ENCODE data around the gene CARD14.

CARD14 gene

DNA sequence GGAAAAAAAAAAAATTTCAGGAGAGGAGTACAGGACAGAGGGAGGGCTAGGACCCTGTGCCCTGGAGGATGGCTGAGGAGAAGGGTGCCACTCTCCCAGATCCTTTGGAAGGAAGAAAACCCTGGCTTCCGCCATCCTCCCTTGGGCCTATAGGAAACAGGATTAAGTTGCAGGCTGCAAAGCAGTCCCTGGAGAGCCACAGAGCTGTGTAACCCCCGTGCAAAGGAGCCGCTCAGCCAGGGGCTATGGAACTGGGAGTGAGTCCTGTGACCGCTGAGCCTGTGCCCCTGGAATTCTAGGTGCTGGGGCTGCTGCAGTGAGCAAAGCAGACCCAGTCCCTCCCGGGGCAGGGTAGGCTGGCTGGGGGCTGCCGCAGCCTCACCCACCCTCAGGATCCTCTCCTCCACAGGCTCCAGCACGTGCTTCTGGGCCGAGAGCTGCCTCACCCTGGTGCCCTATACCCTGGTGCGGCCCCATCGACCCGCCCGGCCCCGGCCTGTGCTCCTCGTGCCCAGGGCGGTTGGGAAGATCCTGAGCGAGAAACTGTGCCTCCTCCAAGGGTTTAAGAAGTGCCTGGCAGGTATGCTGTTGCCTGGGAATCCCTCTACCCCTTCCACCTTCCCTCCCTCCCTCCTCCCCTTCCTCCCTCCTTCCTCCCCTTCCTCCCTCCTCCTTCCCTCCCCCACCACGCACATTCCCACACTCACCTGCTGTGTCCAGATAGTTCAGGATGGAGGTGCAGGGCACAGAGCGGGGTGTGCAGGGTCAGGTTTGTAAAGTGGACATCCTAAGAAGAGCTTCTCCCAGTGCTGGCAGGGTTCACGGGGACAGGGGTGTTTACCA is 35.0 kb downstream of the CARD14 start:
- no peak overlapping the region for H3K27ac ChIP-seq
- TF ChIP-seq, protein P1, sequence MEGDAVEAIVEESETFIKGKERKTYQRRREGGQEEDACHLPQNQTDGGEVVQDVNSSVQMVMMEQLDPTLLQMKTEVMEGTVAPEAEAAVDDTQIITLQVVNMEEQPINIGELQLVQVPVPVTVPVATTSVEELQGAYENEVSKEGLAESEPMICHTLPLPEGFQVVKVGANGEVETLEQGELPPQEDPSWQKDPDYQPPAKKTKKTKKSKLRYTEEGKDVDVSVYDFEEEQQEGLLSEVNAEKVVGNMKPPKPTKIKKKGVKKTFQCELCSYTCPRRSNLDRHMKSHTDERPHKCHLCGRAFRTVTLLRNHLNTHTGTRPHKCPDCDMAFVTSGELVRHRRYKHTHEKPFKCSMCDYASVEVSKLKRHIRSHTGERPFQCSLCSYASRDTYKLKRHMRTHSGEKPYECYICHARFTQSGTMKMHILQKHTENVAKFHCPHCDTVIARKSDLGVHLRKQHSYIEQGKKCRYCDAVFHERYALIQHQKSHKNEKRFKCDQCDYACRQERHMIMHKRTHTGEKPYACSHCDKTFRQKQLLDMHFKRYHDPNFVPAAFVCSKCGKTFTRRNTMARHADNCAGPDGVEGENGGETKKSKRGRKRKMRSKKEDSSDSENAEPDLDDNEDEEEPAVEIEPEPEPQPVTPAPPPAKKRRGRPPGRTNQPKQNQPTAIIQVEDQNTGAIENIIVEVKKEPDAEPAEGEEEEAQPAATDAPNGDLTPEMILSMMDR (conservative IDR thresholded peaks at IDR 0.05) = no peak

DNA sequence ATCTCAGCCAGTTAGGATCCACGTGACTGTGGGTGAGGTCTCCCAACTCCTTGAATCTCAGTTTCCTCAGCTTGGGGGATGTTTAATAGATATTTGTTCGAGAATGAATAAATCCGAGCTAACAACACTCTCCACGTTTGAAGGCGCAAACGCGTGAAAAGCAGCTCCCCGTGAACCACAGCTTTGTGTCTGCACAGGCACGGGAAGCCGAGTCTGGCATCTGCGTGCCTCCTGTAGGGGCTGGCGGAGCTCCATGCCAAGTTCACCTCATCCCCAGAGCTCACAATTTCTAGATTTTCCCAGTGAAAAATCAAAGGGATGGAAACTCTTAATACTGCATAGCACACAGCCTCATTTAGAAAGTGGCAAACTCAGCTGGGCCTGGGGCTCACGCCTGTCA is 36.0 kb downstream of the CARD14 start:
- no peak overlapping the region for H3K27ac ChIP-seq
- TF ChIP-seq, protein P1 (conservative IDR thresholded peaks at IDR 0.05) = no peak

DNA sequence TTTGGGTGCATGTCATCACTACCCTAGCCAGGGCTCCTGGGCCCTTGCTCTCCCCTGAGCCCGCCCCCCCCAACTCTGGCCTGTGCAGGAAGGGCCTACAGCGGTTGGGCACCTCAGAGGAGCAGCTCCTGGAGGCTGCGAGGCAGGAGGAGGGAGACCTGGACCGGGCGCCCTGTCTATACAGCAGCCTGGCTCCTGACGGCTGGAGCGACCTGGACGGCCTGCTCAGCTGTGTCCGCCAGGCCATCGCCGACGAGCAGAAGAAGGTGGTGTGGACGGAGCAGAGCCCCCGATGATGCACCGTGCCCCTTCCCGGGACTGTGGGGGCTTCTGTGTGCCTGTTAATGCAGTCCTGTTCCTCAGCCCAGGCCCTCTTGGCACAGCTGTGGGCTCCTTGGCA is 38.2 kb downstream of the CARD14 start:
- H3K27ac ChIP-seq = no peak overlapping the region
- TF ChIP-seq, protein P1 (conservative IDR thresholded peaks at IDR 0.05) = no peak

DNA sequence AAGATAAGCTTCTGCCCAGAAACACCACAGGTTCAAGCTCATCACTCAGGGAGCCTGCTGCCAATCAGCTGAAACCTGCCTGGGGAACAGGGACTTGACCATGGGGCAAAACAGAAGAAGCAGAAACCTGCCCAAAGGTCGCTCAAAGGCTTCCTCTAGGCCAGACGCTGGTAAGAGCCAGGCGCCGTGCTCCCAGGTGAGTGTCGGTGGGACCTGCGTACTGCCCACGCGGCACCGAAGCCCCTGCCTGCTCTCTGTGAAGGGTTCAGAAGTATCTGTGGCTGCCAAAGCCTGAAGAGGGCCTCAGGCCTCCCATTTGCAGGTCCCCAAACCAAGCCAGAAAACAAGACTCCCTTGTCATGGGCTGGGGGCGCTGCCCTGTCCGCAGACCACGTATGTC is 39.9 kb downstream of the CARD14 start:
- H3K27ac ChIP-seq = no peak overlapping the region
- TF ChIP-seq, protein P1 (conservative IDR thresholded peaks at IDR 0.05) = no peak

DNA sequence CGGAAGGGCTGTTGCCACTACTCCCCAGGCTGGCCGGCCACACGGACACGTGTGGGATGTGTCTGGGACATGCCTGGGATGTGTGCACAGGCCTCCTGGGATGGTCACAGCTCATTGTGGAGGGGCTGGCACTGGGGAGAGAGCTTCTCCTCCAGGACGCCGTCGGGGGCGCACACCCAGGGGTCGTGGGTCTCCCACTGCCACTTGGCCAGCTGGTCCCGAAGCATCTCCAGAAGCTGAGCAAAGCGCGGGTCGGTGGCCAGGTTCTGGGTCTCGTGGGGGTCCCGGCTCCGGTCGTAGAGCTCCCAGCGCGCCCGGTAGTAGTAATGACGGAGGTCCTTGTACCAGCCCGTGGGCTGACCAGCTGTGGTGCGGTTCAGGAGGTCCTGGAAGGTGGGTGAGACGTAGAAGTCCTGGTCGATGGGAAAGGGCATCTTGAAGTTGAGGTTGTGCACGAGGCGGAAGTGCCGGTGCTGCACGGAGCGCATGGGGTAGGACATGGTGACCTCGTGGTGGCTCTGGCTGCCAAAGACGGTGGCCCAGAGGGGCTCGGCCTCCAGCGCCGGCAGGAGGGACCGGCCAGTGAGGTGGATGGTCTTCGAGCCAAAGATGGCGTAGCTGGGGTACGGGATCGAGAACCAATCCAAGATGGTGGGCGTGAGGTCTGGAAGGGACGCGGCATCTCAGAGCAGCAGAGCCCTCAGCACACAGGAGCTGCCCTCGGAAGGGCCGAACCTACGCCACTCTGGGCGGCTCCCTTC is 40.7 kb downstream of the CARD14 start:
- H3K27ac ChIP-seq = no peak overlapping the region

DNA sequence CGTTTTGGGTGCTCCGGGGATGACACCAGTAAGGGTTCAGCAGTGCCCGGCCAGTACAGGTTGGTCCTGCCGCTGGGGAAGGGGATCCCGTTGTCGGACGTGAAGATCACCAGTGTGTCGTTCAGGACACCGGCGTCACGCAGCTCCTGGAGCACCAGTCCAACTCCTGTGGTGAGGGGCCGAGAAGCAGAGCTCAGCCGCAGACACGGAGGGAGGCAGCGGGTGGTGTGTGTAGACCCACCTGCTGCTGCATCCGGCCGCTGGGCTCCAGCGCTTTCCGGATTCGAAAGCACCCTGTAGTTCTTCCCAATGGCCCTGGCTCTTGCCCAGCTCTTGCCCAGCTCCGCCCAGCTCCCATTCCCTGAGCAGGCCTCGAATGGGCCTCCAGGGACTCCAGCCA is 42.3 kb downstream of the CARD14 start:
- TF ChIP-seq, protein P1 (conservative IDR thresholded peaks at IDR 0.05) = no peak
- no peak overlapping the region for H3K27ac ChIP-seq

More for the DNA sequence above, 40.7 kb downstream of the CARD14 start:
- TF ChIP-seq, protein P1 (conservative IDR thresholded peaks at IDR 0.05) = no peak

DNA sequence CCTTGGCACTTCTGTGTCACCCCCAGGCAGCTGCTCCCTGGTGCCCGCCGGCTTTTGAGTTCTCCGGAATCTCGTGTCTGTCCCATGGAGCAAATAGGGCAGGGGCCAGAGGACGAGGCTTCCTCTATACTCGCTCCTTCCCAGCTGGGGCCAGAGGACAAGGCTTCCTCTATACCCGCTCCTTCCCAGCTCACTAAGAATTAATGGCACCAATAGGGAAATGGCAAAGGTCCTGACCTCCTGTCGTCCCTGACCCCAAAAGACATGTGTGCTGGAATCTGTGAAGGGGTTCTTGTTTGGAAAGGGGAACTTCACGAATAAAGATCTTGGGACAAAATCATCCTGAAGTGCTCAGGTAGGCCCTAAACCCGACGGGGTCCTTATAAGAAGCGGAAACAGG is 42.7 kb downstream of the CARD14 start:
- H3K27ac ChIP-seq = no peak overlapping the region
- TF ChIP-seq, protein P1 (conservative IDR thresholded peaks at IDR 0.05) = no peak
